GM23338 (cell line): ENCODE results near the gene OR56A5. TPM values are rescaled to one million over a fixed set of nuclear protein-coding genes. Genes with fewer than 3 reads are reported as not detected.

Experiments used
- ATAC-seq: fragments of 200-7000 bp; cut with Tn5 transposase; 3 replicates; pipeline ENCODE4 v1.9.1; 2020
- DNase-seq: peaks from one replicate; pipeline ENCODE4 v3.0.0-alpha.2; 2015; ENCODE audit warnings: low spot score
- H2AFZ ChIP-seq: fragments of 200-600 bp; sonication (generic); 2 replicates; pipeline ENCODE4 v1.8.0; 2016; ENCODE audit warnings: antibody characterized with exemption, mild to moderate bottlenecking, moderate library complexity
- H3F3A ChIP-seq: fragments of 200-600 bp; sonication (generic); replicated peaks from 2 replicates; pipeline ENCODE4 v1.8.0; 2017; ENCODE audit warnings: antibody characterized with exemption, mixed run types, low read depth
- H3K27ac ChIP-seq: fragments of 200-600 bp; sonication (generic); 2 replicates; pipeline ENCODE4 v1.6.1; 2016; ENCODE audit warnings: low read depth
- H3K27me3 ChIP-seq: fragments of 200-600 bp; sonication (generic); 2 replicates; pipeline ENCODE4 v1.8.0; 2016; ENCODE audit warnings: mild to moderate bottlenecking, mixed run types, moderate library complexity; ENCODE audit not compliant: insufficient read depth
- H3K36me3 ChIP-seq: fragments of 200-600 bp; sonication (generic); 2 replicates; pipeline ENCODE4 v1.8.0; 2016; ENCODE audit warnings: mild to moderate bottlenecking; ENCODE audit not compliant: insufficient read depth
- H3K4me1 ChIP-seq: fragments of 200-600 bp; sonication (generic); 2 replicates; pipeline ENCODE4 v1.8.0; 2016; ENCODE audit warnings: mild to moderate bottlenecking, moderate library complexity; ENCODE audit not compliant: insufficient read depth
- H3K4me2 ChIP-seq: fragments of 200-600 bp; sonication (generic); 2 replicates; pipeline ENCODE4 v1.7.1; 2017; ENCODE audit warnings: mixed run types
- H3K4me3 ChIP-seq: fragments of 200-600 bp; sonication (generic); 2 replicates; pipeline ENCODE4 v1.6.1; 2016; ENCODE audit warnings: mixed run types
- H3K79me2 ChIP-seq: fragments of 200-600 bp; sonication (generic); replicated peaks from 2 replicates; pipeline ENCODE4 v1.8.0; 2017; ENCODE audit warnings: mild to moderate bottlenecking; ENCODE audit not compliant: insufficient read depth
- H3K9me2 ChIP-seq: fragments of 200-600 bp; sonication (generic); 2 replicates; pipeline ENCODE4 v1.8.0; 2017; ENCODE audit not compliant: insufficient read depth
- H4K20me1 ChIP-seq: fragments of 200-600 bp; sonication (generic); replicated peaks from 2 replicates; pipeline ENCODE4 v1.8.0; 2017; ENCODE audit warnings: mild to moderate bottlenecking; ENCODE audit not compliant: insufficient read depth
- H3K27ac Mint-ChIP-seq: 2 replicates; pipeline ENCODE4 v1.8.0; 2020; ENCODE audit warnings: inconsistent platforms, mild to moderate bottlenecking, moderate library complexity, mixed read lengths
- H3K27me3 Mint-ChIP-seq: 3 replicates; pipeline ENCODE4 v1.8.0; 2022; ENCODE audit warnings: low read depth, mild to moderate bottlenecking, moderate library complexity, mixed read lengths, inconsistent platforms; ENCODE audit not compliant: insufficient read depth, poor library complexity
- H3K36me3 Mint-ChIP-seq: 3 replicates; pipeline ENCODE4 v1.8.0; 2021; ENCODE audit warnings: low read depth, mild to moderate bottlenecking, inconsistent platforms, moderate library complexity, mixed read lengths
- H3K4me1 Mint-ChIP-seq: 3 replicates; pipeline ENCODE4 v1.8.0; 2020; ENCODE audit warnings: mild to moderate bottlenecking, inconsistent platforms, mixed read lengths
- H3K4me3 Mint-ChIP-seq: 3 replicates; pipeline ENCODE4 v1.8.0; 2021; ENCODE audit warnings: moderate library complexity, mild to moderate bottlenecking, inconsistent platforms, mixed read lengths
- H3K9me3 Mint-ChIP-seq: 3 replicates; pipeline ENCODE4 v1.8.0; 2020; ENCODE audit warnings: moderate library complexity, mild to moderate bottlenecking, inconsistent platforms, mixed read lengths
- CREB1 ChIP-seq: fragments of 250-450 bp; sonication (Bioruptor Pico); IDR thresholded peaks from 2 replicates; pipeline ENCODE4 v1.5.0; 2020; ENCODE audit warnings: low read depth, mild to moderate bottlenecking, moderate library complexity
- CTCF ChIP-seq, 2 experiments: fragments of 200-600 bp in 1 of 2; sonication (generic) in 1 of 2; conservative IDR thresholded peaks; 2 replicates each; pipeline versions ENCODE4 v1.5.1 to v1.6.1; 2016 to 2017; ENCODE audit warnings: antibody characterized with exemption in 2 of 2, low read depth in 2 of 2, mild to moderate bottlenecking in 2 of 2, moderate library complexity in 1 of 2
- EZH2 ChIP-seq: fragments of 200-600 bp; sonication (generic); IDR thresholded peaks from one replicate; pipeline ENCODE4 v1.8.0; 2017; ENCODE audit warnings: antibody characterized with exemption, mild to moderate bottlenecking, low read depth; ENCODE audit not compliant: unreplicated experiment
- EZH2phosphoT487 ChIP-seq: fragments of 200-600 bp; sonication (generic); IDR thresholded peaks from one replicate; pipeline ENCODE4 v1.8.1; 2018; ENCODE audit warnings: antibody characterized with exemption; ENCODE audit not compliant: unreplicated experiment
- JUNB ChIP-seq: IDR thresholded peaks from one replicate; pipeline ENCODE4 v1.6.1; 2016; ENCODE audit warnings: antibody characterized with exemption; ENCODE audit not compliant: unreplicated experiment
- NANOG ChIP-seq: IDR thresholded peaks from 2 replicates; pipeline ENCODE4 v1.6.1; 2016; ENCODE audit warnings: antibody characterized with exemption, borderline replicate concordance
- POLR2AphosphoS5 ChIP-seq: IDR thresholded peaks from 2 replicates; pipeline ENCODE4 v1.6.1; 2016; ENCODE audit warnings: antibody characterized with exemption, low read depth
- ZNF114 ChIP-seq: fragments of 250-450 bp; sonication (Bioruptor Pico); IDR thresholded peaks from 2 replicates; pipeline ENCODE4 v1.5.0; 2020; ENCODE audit warnings: mild to moderate bottlenecking, moderate library complexity
- polyA plus RNA-seq: library from polyadenylated mRNA; unstranded; fragments of >200 nt; fragmentation: Nextera tagmentation; extraction: Ambion mirVana; gene quantifications from 2 replicates; pipeline ENCODE4 v1.2.1, GENCODE V29; 2016
- total RNA-seq: library from RNA; depleted of rRNA; stranded (reverse); fragments of >200 nt; shearing (Covaris generic); gene quantifications from 2 replicates; pipeline ENCODE4 v1.2.3, GENCODE V29; 2014
- TF ChIP-seq, protein P1 (sequence below): fragments of 250-450 bp; sonication (Bioruptor Pico); IDR thresholded peaks from 2 replicates; pipeline ENCODE4 v1.5.0; 2020; ENCODE audit warnings: mild to moderate bottlenecking, moderate library complexity
- TF ChIP-seq, protein P2 (sequence below): IDR thresholded peaks from one replicate; pipeline ENCODE4 v1.6.1; 2018; ENCODE audit warnings: antibody characterized with exemption; ENCODE audit not compliant: unreplicated experiment

The OR56A5 gene
- total and polyA plus RNA-seq, 2 experiments from 2014 or later = not detected

DNA sequence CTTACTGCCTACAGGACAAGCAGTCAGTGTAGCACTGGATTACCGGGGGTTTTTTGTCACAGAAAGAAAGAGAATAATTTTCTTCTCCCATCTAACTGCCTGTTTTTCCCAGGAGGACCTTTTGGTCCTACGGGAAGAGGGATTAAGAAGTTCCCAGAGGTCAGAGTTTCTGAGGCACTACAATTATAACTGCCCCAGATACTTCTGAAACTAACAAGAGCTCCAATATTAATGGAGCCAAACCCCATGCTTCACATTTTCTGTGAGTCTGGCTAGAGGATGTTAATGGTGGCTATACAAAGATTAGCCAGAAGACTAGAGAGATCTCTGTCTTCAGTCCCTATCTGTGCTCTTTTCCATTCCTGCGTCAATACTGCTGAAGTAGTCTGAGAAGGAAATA, 26.3 kb downstream of the OR56A5 start, which contains the start of gene OR56A3 (continued):
- TF ChIP-seq CTCF (conservative IDR thresholded peaks at IDR 0.05; ENCODE audit: low read depth in 2 of 2) (no peak), EZH2phosphoT487 (no peak), NANOG (no peak)

- no peaks in the 10 kb centered on the region for H3K36me3 ChIP-seq
- no peaks in the 10 kb centered on the region; the same call in 2 of the 3 replicates for H3K4me1 Mint-ChIP-seq
- no peaks in the 10 kb centered on the region for H3K4me1 ChIP-seq
- H4K20me1 ChIP-seq = no peaks in the 10 kb centered on the region
- H3K9me3 Mint-ChIP-seq = peaks cover 25% of the 10 kb centered on the region
- no peak overlapping the region for H3K27ac ChIP-seq
- no peak overlapping the region for H3K4me2 ChIP-seq
- no peak overlapping the region for H3K4me3 Mint-ChIP-seq
- ATAC-seq (no peak), DNase-seq (no peak)
- H3K27me3 ChIP-seq = no peaks in the 10 kb centered on the region
- peaks cover 12% of the 10 kb centered on the region for H3K36me3 Mint-ChIP-seq
- H3K27ac Mint-ChIP-seq = no peak overlapping the region
- no peak overlapping the region for H3K4me3 ChIP-seq
- H3K27me3 Mint-ChIP-seq = no peaks in the 10 kb centered on the region
- H3F3A ChIP-seq = no peaks in the 10 kb centered on the region
- H3K79me2 ChIP-seq = no peaks in the 10 kb centered on the region
- no peak overlapping the region for H2AFZ ChIP-seq
- H3K9me2 ChIP-seq = no peaks in the 10 kb centered on the region
- TF ChIP-seq CREB1 (CRISPR knock-in tag) = no peak
- TF ChIP-seq POLR2AphosphoS5 = no peak
- TF ChIP-seq NANOG = no peak
- TF ChIP-seq, protein P1, sequence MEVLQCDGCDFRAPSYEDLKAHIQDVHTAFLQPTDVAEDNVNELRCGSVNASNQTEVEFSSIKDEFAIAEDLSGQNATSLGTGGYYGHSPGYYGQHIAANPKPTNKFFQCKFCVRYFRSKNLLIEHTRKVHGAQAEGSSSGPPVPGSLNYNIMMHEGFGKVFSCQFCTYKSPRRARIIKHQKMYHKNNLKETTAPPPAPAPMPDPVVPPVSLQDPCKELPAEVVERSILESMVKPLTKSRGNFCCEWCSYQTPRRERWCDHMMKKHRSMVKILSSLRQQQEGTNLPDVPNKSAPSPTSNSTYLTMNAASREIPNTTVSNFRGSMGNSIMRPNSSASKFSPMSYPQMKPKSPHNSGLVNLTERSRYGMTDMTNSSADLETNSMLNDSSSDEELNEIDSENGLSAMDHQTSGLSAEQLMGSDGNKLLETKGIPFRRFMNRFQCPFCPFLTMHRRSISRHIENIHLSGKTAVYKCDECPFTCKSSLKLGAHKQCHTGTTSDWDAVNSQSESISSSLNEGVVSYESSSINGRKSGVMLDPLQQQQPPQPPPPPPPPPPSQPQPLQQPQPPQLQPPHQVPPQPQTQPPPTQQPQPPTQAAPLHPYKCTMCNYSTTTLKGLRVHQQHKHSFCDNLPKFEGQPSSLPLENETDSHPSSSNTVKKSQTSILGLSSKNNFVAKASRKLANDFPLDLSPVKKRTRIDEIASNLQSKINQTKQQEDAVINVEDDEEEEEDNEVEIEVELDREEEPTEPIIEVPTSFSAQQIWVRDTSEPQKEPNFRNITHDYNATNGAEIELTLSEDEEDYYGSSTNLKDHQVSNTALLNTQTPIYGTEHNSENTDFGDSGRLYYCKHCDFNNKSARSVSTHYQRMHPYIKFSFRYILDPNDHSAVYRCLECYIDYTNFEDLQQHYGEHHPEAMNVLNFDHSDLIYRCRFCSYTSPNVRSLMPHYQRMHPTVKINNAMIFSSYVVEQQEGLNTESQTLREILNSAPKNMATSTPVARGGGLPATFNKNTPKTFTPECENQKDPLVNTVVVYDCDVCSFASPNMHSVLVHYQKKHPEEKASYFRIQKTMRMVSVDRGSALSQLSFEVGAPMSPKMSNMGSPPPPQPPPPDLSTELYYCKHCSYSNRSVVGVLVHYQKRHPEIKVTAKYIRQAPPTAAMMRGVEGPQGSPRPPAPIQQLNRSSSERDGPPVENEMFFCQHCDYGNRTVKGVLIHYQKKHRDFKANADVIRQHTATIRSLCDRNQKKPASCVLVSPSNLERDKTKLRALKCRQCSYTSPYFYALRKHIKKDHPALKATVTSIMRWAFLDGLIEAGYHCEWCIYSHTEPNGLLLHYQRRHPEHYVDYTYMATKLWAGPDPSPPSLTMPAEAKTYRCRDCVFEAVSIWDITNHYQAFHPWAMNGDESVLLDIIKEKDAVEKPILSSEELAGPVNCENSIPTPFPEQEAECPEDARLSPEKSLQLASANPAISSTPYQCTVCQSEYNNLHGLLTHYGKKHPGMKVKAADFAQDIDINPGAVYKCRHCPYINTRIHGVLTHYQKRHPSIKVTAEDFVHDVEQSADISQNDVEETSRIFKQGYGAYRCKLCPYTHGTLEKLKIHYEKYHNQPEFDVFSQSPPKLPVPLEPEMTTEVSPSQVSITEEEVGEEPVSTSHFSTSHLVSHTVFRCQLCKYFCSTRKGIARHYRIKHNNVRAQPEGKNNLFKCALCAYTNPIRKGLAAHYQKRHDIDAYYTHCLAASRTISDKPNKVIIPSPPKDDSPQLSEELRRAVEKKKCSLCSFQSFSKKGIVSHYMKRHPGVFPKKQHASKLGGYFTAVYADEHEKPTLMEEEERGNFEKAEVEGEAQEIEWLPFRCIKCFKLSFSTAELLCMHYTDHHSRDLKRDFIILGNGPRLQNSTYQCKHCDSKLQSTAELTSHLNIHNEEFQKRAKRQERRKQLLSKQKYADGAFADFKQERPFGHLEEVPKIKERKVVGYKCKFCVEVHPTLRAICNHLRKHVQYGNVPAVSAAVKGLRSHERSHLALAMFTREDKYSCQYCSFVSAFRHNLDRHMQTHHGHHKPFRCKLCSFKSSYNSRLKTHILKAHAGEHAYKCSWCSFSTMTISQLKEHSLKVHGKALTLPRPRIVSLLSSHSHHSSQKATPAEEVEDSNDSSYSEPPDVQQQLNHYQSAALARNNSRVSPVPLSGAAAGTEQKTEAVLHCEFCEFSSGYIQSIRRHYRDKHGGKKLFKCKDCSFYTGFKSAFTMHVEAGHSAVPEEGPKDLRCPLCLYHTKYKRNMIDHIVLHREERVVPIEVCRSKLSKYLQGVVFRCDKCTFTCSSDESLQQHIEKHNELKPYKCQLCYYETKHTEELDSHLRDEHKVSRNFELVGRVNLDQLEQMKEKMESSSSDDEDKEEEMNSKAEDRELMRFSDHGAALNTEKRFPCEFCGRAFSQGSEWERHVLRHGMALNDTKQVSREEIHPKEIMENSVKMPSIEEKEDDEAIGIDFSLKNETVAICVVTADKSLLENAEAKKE (CRISPR knock-in tag) = no peak
- no peak for TF ChIP-seq JUNB
- TF ChIP-seq EZH2 = no peak
- no peak for TF ChIP-seq ZNF114
- TF ChIP-seq CTCF (conservative IDR thresholded peaks at IDR 0.05; ENCODE audit: low read depth in 2 of 2) = no peak
- TF ChIP-seq, protein P2, sequence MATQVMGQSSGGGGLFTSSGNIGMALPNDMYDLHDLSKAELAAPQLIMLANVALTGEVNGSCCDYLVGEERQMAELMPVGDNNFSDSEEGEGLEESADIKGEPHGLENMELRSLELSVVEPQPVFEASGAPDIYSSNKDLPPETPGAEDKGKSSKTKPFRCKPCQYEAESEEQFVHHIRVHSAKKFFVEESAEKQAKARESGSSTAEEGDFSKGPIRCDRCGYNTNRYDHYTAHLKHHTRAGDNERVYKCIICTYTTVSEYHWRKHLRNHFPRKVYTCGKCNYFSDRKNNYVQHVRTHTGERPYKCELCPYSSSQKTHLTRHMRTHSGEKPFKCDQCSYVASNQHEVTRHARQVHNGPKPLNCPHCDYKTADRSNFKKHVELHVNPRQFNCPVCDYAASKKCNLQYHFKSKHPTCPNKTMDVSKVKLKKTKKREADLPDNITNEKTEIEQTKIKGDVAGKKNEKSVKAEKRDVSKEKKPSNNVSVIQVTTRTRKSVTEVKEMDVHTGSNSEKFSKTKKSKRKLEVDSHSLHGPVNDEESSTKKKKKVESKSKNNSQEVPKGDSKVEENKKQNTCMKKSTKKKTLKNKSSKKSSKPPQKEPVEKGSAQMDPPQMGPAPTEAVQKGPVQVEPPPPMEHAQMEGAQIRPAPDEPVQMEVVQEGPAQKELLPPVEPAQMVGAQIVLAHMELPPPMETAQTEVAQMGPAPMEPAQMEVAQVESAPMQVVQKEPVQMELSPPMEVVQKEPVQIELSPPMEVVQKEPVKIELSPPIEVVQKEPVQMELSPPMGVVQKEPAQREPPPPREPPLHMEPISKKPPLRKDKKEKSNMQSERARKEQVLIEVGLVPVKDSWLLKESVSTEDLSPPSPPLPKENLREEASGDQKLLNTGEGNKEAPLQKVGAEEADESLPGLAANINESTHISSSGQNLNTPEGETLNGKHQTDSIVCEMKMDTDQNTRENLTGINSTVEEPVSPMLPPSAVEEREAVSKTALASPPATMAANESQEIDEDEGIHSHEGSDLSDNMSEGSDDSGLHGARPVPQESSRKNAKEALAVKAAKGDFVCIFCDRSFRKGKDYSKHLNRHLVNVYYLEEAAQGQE = no peak
Observed at GRCh38 chr11:5940748-5941147, 27.5 kb downstream of the OR56A5 start.
